B cell (primary cell): ENCODE results near the gene MED27. TPM values are rescaled to one million over a fixed set of nuclear protein-coding genes. Genes with fewer than 3 reads are reported as not detected.

ENCODE experiments used
- ATAC-seq: fragments of 200-7000 bp; cut with Tn5 transposase; one replicate; pipeline ENCODE4 v1.10.0; 2021; ENCODE audit warnings: low read depth, mild to moderate bottlenecking, moderate number of reproducible peaks, moderate library complexity
- CTCF ChIA-PET: fragments of 350-600 bp; sonication (Branson Sonifier 250); formaldehyde crosslinking; loops from one replicate; lab custom pipeline; 2021; ENCODE audit warnings: antibody characterized with exemption, inconsistent platforms; lab: Charles Lee
- POLR2A ChIA-PET: fragments of 350-600 bp; sonication (Branson Sonifier 250); formaldehyde crosslinking; loops from one replicate; lab custom pipeline; 2021; ENCODE audit warnings: antibody characterized with exemption; lab: Charles Lee
- DNase-seq: peaks from one replicate; pipeline ENCODE4 v3.0.0; 2013
- H2AFZ ChIP-seq: 2 replicates; pipeline ENCODE4 v1.6.1; 2012; ENCODE audit warnings: mild to moderate bottlenecking, low read depth, low read length; ENCODE audit not compliant: insufficient read depth, poor library complexity, severe bottlenecking
- H3K27ac ChIP-seq, 2 donors: 1 replicate in 1 of 2; 2 replicates in 1 of 2; pipeline ENCODE4 v1.5.1; 2012 to 2013; ENCODE audit warnings: low read length in 2 of 2, mild to moderate bottlenecking in 2 of 2, moderate library complexity in 1 of 2
- H3K27me3 ChIP-seq, 4 experiments: fragments of 200-600 bp in 1 of 4; sonication (generic) in 1 of 4; replicated peaks in 1 of 4; 1 replicate in 2 of 4; 2 replicates in 2 of 4; pipeline versions ENCODE4 v1.6.1 to v1.7.0; 2013 to 2016; ENCODE audit warnings: low read length in 3 of 4, mild to moderate bottlenecking in 2 of 4, mixed read lengths in 1 of 4, moderate library complexity in 1 of 4; ENCODE audit not compliant: insufficient read depth in 4 of 4, control insufficient read depth in 3 of 4; ENCODE audit errors: control extremely low read depth in 1 of 4
- H3K36me3 ChIP-seq, 2 experiments: replicated peaks in 1 of 2; 1 replicate in 1 of 2; 2 replicates in 1 of 2; pipeline versions ENCODE4 v1.6.1 to v1.7.1; 2013; ENCODE audit warnings: low read length in 1 of 2; ENCODE audit not compliant: insufficient read depth in 2 of 2, control insufficient read depth in 1 of 2; ENCODE audit errors: control extremely low read depth in 1 of 2, extremely low read depth in 1 of 2
- H3K4me1 ChIP-seq, 2 donors: fragments of 200-600 bp in 1 of 2; sonication (generic) in 1 of 2; 1 replicate in 1 of 2; 2 replicates in 1 of 2; pipeline versions ENCODE4 v1.5.1 to v1.6.1; 2013 to 2017; ENCODE audit warnings: low read length in 2 of 2; ENCODE audit not compliant: control insufficient read depth in 2 of 2, insufficient read depth in 2 of 2
- H3K4me2 ChIP-seq: replicated peaks from 2 replicates; pipeline ENCODE3; 2012; ENCODE audit warnings: mild to moderate bottlenecking, low read depth, low read length; ENCODE audit not compliant: poor library complexity, severe bottlenecking
- H3K4me3 ChIP-seq, 5 experiments: fragments of 200-600 bp in 1 of 5; sonication (generic) in 1 of 5; 1 replicate in 3 of 5; 2 replicates in 2 of 5; pipeline versions ENCODE4 v1.5.1 to v1.7.0; 2011 to 2016; ENCODE audit warnings: low read length in 4 of 5, mild to moderate bottlenecking in 4 of 5, low read depth in 2 of 5, control low read depth in 1 of 5, moderate library complexity in 1 of 5; ENCODE audit not compliant: insufficient read depth in 1 of 5; ENCODE audit errors: control extremely low read depth in 1 of 5, extremely low read depth in 1 of 5
- H3K79me2 ChIP-seq: fragments of 200-600 bp; sonication (generic); one replicate; pipeline ENCODE4 v1.6.0; 2016; ENCODE audit warnings: low read length; ENCODE audit not compliant: control insufficient read depth, insufficient read depth
- H3K9ac ChIP-seq: fragments of 200-600 bp; sonication (generic); 2 replicates; pipeline ENCODE4 v1.6.1; 2017; ENCODE audit warnings: mild to moderate bottlenecking, low read length, moderate library complexity
- H3K9me3 ChIP-seq, 3 donors: one replicate each; pipeline versions ENCODE4 v1.6.1 to v1.7.1; 2013; ENCODE audit warnings: low read length in 2 of 3; ENCODE audit not compliant: control insufficient read depth in 2 of 3, insufficient read depth in 1 of 3; ENCODE audit errors: control extremely low read depth in 1 of 3
- H4K20me1 ChIP-seq: 2 replicates; pipeline ENCODE4 v1.6.0; 2012; ENCODE audit warnings: mild to moderate bottlenecking, low read length; ENCODE audit not compliant: insufficient read depth, control insufficient read depth, poor library complexity, severe bottlenecking
- H3K27ac Mint-ChIP-seq: one replicate; pipeline ENCODE4 v1.8.0; 2021; ENCODE audit warnings: mixed read lengths
- H3K27me3 Mint-ChIP-seq: one replicate; pipeline ENCODE4 v1.8.0; 2021; ENCODE audit warnings: mixed read lengths
- H3K4me1 Mint-ChIP-seq: one replicate; pipeline ENCODE4 v1.8.0; 2021; ENCODE audit warnings: mixed read lengths
- H3K4me3 Mint-ChIP-seq: one replicate; pipeline ENCODE4 v1.8.0; 2021; ENCODE audit warnings: mixed read lengths
- H3K9me3 Mint-ChIP-seq: one replicate; pipeline ENCODE4 v1.8.0; 2022; ENCODE audit warnings: mixed read lengths; ENCODE audit not compliant: insufficient read depth
- CTCF ChIP-seq: fragments of 200-600 bp; IDR thresholded peaks from one replicate; pipeline ENCODE4 v1.8.0; 2022; ENCODE audit warnings: antibody characterized with exemption, mild to moderate bottlenecking
- EZH2 ChIP-seq: IDR thresholded peaks from 2 replicates; pipeline ENCODE4 v1.6.1; 2012; ENCODE audit warnings: borderline replicate concordance, low read depth, mild to moderate bottlenecking, moderate library complexity, low read length; ENCODE audit not compliant: insufficient read depth, poor library complexity, severe bottlenecking
- WGBS: methylation state at CpG from one replicate; pipeline ENCODE4 v1.1.5; 2013; ENCODE audit warnings: missing lambda C conversion rate; ENCODE audit not compliant: insufficient coverage; 5-methylcytosine and 5-hydroxymethylcytosine counted together
- intact Hi-C: fragments of 100-400 bp; cut with micrococcal nuclease; formaldehyde crosslinking; loops from one replicate; pipeline ENCODE4 v1.10.0; 2022
- polyA plus RNA-seq: library from polyadenylated mRNA; depleted of rRNA; stranded (reverse); fragments of >200 nt; gene quantifications from 2 replicates; pipeline ENCODE4 v1.2.3, GENCODE V29; 2012
- total RNA-seq, 2 donors: library from RNA; stranded (reverse); fragments of 120-200 nt in 1 of 2; gene quantifications; 1 replicate in 1 of 2; 2 replicates in 1 of 2; pipeline versions ENCODE4 v1.2.3 to v1.2.4, GENCODE V29; 2013 to 2022

Gene MED27
- total and polyA plus RNA-seq, 2 donors (not counting 1 experiment from before 2014, with no cell fraction given): 17.4 to 17.7 TPM

DNA sequence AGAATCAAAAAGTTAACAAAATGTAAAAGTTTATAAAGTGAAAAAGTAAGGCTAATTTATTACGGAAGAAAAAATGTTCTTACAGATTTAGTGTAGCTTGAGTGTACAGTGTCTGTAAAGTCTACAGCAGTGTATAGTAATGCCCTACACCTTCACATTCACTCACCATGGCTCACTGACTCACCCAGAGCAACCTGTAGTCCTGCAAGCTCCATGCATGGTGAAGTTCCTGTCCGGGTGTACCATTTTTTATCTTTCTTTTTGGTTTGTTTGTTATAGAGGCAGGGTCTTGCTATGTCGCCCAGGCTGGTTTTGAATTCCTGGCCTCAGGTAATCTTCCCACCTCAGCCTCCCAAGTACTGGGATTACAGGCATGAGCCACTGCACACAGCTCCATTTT lies 93.6 kb downstream of the MED27 start:
- ATAC-seq: no peak
- no peaks in the 10 kb centered on the region for H3K9me3 ChIP-seq
- no peak for DNase-seq
- H3K27me3 ChIP-seq: no peaks in the 10 kb centered on the region
- POLR2A ChIA-PET: no interaction called here
- Mint-ChIP-seq H3K4me3 (no peak overlapping the region), H3K4me1 (peaks cover 5% of the 10 kb centered on the region), H3K27me3 (no peaks in the 10 kb centered on the region), H3K27ac (no peak overlapping the region), H3K9me3 (no peaks in the 10 kb centered on the region)
- no peak overlapping the region for H2AFZ ChIP-seq
- no peaks in the 10 kb centered on the region for H3K36me3 ChIP-seq
- H4K20me1 ChIP-seq: no peaks in the 10 kb centered on the region
- H3K4me2 ChIP-seq: no peak overlapping the region
- CTCF ChIA-PET: no interaction called here
- intact Hi-C loops: no loop called here
- H3K4me1 ChIP-seq: no peaks in the 10 kb centered on the region
- H3K79me2 ChIP-seq: no peaks in the 10 kb centered on the region
- H3K27ac ChIP-seq: no peak overlapping the region
- no peak overlapping the region for H3K4me3 ChIP-seq
- H3K9ac ChIP-seq: no peak overlapping the region
- TF ChIP-seq EZH2: no peak
- no peak for TF ChIP-seq CTCF
- no CpG with 5 or more reads among the region's 3 CpGs for WGBS

DNA sequence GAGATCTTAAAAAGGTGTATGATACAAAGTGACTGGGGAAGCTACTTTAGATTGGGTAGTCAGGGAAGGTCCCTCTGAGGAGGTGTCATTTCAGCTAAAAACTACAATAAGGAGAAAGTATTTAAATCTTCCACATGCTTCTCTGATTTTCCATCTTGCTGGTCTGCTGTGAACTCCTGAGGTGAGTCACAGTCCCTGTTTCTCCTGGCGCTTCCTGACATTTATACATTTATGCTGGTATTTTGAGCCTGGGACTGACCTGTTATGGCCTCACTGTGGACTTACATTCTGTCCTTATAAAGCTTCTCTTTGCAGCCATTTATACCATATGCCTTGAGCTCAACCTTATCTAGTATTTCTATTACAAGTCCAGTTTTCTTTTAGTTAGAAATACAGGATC lies 95.1 kb downstream of the MED27 start:
- H4K20me1 ChIP-seq: no peaks in the 10 kb centered on the region
- no peak overlapping the region for H3K4me3 ChIP-seq
- no peak overlapping the region for H2AFZ ChIP-seq
- ATAC-seq (no peak), DNase-seq (no peak)
- Mint-ChIP-seq H3K27ac (no peak overlapping the region), H3K4me3 (no peak overlapping the region), H3K4me1 (peaks cover 5% of the 10 kb centered on the region), H3K27me3 (no peaks in the 10 kb centered on the region), H3K9me3 (no peaks in the 10 kb centered on the region)
- H3K36me3 ChIP-seq: no peaks in the 10 kb centered on the region
- H3K4me2 ChIP-seq: no peak overlapping the region
- TF ChIP-seq EZH2 (no peak), CTCF (no peak)
- H3K79me2 ChIP-seq: no peaks in the 10 kb centered on the region
- H3K27me3 ChIP-seq: no peaks in the 10 kb centered on the region
- H3K9ac ChIP-seq: no peak overlapping the region
- no CpG with 5 or more reads among the region's 1 CpG for WGBS
- no peaks in the 10 kb centered on the region for H3K9me3 ChIP-seq
- H3K27ac ChIP-seq: no peak overlapping the region
- intact Hi-C loops: no loop called here
- CTCF ChIA-PET: no interaction called here
- no peaks in the 10 kb centered on the region for H3K4me1 ChIP-seq
- POLR2A ChIA-PET: no interaction called here
